NCI-H510A treated with DMSO at 0.1 percent for 48 hours (cell line): ENCODE results near the gene ABCF2.
A peak's percentile ranks its signal among the peaks of the same experiment; 100 is the strongest.

Experiments
- DNase-seq: peaks from one replicate; lab custom pipeline; 2025; lab: John Stamatoyannopoulos, UW

ABCF2 gene

GRCh38 chr7:151226875-151227782, at the start of gene ABCF2:
Gene ABCF2, minus strand, starts transcription at chr7:151227205. Its CDS starts 747 bp downstream, at chr7:151226458.
- DNase-seq: peak; percentile 84

- DNase-seq: peak; percentile 0
These were observed 49.0 kb upstream of the ABCF2 start for GRCh38 chr7:151275813-151276577.

- DNase-seq: no peak
These were observed 48.2 kb upstream of the ABCF2 start for GRCh38 chr7:151274936-151275812.

GRCh38 chr7:151274396-151274795, 47.4 kb upstream of the ABCF2 start:
- DNase-seq: no peak

GRCh38 chr7:151273651-151274390, 46.8 kb upstream of the ABCF2 start:
- no peak for DNase-seq

GRCh38 chr7:151272877-151273276, 45.9 kb upstream of the ABCF2 start:
- no peak for DNase-seq

GRCh38 chr7:151272405-151272804, 45.4 kb upstream of the ABCF2 start:
- no peak for DNase-seq

GRCh38 chr7:151271699-151272355, 44.8 kb upstream of the ABCF2 start:
- DNase-seq: no peak

- DNase-seq: no peak
These were observed 42.5 kb upstream of the ABCF2 start for GRCh38 chr7:151269511-151269910.

GRCh38 chr7:151265351-151265931, 38.4 kb upstream of the ABCF2 start:
- no peak for DNase-seq

- DNase-seq: no peak
These were observed 37.6 kb upstream of the ABCF2 start for GRCh38 chr7:151264615-151265014.

GRCh38 chr7:151261529-151261928, 34.5 kb upstream of the ABCF2 start:
- no peak for DNase-seq

GRCh38 chr7:151260883-151261282, 33.9 kb upstream of the ABCF2 start:
- no peak for DNase-seq

- no peak for DNase-seq
These were observed 33.5 kb upstream of the ABCF2 start for GRCh38 chr7:151260471-151260870.

- no peak for DNase-seq
These were observed 31.0 kb upstream of the ABCF2 start for GRCh38 chr7:151257990-151258389.

GRCh38 chr7:151256410-151257045, 29.5 kb upstream of the ABCF2 start:
- no peak for DNase-seq

GRCh38 chr7:151255390-151255789, 28.4 kb upstream of the ABCF2 start:
- no peak for DNase-seq

GRCh38 chr7:151254851-151255250, 27.8 kb upstream of the ABCF2 start:
- no peak for DNase-seq

- DNase-seq: no peak
These were observed 27.3 kb upstream of the ABCF2 start for GRCh38 chr7:151254316-151254715.
